Measurements from ENCODE around the gene ANXA8.

The ANXA8 gene

DNA sequence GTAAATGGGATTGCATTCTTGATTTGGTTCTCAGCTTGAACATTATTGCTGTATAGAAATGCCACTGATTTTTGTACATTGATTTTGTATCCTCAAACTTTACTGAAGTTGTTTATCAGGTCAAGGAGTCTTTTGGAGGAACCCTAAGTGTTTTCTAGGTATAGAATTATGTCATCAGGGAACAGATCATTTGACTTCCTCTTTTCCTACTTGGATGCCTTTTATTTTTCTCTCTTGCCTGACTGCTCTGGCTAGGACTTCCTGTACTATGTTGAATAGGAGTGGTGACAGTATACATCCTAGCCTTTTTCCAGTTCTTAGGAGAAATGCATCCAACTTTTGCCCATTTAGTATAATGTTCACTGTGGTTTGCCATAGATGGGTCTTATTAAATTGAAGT is 48.8 kb downstream of the ANXA8 start:
- Histone ChIP-seq H3K36me3 (no peaks in the 10 kb centered on the region), H3K27me3 (no peaks in the 10 kb centered on the region), H3K4me3 (ENCODE audit: low read depth, low read length) (no peak overlapping the region), H3K9me3 (no peaks in the 10 kb centered on the region), H3K4me1 (no peaks in the 10 kb centered on the region)
- DNase-seq = no peak
- TF ChIP-seq, protein P1, sequence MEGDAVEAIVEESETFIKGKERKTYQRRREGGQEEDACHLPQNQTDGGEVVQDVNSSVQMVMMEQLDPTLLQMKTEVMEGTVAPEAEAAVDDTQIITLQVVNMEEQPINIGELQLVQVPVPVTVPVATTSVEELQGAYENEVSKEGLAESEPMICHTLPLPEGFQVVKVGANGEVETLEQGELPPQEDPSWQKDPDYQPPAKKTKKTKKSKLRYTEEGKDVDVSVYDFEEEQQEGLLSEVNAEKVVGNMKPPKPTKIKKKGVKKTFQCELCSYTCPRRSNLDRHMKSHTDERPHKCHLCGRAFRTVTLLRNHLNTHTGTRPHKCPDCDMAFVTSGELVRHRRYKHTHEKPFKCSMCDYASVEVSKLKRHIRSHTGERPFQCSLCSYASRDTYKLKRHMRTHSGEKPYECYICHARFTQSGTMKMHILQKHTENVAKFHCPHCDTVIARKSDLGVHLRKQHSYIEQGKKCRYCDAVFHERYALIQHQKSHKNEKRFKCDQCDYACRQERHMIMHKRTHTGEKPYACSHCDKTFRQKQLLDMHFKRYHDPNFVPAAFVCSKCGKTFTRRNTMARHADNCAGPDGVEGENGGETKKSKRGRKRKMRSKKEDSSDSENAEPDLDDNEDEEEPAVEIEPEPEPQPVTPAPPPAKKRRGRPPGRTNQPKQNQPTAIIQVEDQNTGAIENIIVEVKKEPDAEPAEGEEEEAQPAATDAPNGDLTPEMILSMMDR (IDR thresholded peaks at IDR 0.05; ENCODE audit: low read depth, low read length) = no peak

DNA sequence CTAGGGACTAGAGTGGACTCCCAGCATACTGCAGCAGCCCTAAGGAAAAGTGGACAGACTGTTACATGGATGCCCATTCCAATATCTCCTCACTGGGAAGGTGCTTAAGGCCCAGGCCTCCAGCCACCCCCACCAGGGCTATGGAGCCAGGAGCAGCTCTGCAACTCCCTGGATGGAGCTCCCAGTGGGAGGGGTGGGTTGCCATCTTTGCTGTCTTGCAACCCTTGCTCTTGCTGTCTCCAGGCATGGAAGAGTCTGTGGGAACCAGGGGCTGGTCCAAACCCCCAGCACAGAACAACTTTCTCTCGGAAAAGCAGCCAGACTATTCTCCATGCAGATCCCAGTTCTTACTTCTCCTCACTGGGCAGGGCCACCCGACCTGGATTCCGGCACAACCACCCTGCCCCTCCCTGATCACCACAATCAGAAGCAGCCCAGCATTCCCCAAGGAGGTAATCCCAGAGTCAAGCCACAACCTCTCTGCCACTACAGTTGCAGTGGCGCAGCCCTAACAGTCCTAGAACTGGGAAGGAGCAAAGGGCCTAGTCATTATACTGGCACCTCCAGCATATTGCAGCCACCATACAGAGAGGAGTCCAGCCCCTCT is 58.0 kb downstream of the ANXA8 start:
- Histone ChIP-seq H3K4me3 (ENCODE audit: low read depth, low read length) (no peak overlapping the region), H3K4me1 (no peaks in the 10 kb centered on the region), H3K36me3 (no peaks in the 10 kb centered on the region), H3K9me3 (no peaks in the 10 kb centered on the region), H3K27me3 (no peaks in the 10 kb centered on the region)
- TF ChIP-seq, protein P1 (IDR thresholded peaks at IDR 0.05; ENCODE audit: low read depth, low read length) = no peak
- no peak for DNase-seq

DNA sequence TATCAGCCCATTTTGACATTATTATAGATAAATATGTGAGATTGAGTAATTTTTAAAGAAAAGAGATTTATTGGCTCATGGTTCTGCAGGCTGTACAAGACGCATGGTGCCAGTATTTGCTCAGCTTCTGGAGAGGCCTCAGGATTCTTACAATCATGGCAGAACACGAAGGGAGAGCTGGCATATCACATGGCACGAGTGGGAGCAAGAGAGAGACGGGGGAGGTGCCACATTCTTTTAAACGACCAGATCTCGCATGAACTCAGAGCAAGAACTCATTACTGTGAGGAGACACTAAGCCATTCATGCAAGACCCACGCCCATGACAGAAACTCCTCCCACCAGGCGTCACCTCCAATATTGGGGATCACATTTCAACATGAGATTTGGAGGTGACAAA is 59.7 kb downstream of the ANXA8 start:
- Histone ChIP-seq H3K27me3 (no peaks in the 10 kb centered on the region), H3K4me3 (ENCODE audit: low read depth, low read length) (no peak overlapping the region), H3K4me1 (no peaks in the 10 kb centered on the region), H3K36me3 (no peaks in the 10 kb centered on the region), H3K9me3 (no peaks in the 10 kb centered on the region)
- DNase-seq = no peak
- TF ChIP-seq, protein P1 (IDR thresholded peaks at IDR 0.05; ENCODE audit: low read depth, low read length) = no peak

DNA sequence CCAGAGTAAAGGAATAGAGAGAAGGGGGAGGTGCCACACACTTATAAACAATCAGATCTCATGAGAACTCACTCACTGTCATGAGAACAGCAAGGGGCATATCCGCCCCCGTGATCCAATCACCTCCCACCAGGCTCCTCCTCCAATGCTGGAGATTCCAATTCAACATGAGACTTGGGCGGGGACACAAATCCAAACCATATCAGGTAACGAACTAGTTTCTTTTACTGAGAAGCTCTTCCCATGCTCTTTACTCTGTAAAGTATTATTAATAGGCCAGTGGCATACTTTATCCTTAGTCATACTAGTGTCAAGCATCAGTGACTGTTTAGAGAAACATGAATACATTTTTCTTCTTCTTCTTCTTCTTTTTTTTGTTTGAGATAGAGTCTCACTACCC is 60.4 kb downstream of the ANXA8 start:
- no peaks in the 10 kb centered on the region for H3K27me3 ChIP-seq
- DNase-seq = no peak

DNA sequence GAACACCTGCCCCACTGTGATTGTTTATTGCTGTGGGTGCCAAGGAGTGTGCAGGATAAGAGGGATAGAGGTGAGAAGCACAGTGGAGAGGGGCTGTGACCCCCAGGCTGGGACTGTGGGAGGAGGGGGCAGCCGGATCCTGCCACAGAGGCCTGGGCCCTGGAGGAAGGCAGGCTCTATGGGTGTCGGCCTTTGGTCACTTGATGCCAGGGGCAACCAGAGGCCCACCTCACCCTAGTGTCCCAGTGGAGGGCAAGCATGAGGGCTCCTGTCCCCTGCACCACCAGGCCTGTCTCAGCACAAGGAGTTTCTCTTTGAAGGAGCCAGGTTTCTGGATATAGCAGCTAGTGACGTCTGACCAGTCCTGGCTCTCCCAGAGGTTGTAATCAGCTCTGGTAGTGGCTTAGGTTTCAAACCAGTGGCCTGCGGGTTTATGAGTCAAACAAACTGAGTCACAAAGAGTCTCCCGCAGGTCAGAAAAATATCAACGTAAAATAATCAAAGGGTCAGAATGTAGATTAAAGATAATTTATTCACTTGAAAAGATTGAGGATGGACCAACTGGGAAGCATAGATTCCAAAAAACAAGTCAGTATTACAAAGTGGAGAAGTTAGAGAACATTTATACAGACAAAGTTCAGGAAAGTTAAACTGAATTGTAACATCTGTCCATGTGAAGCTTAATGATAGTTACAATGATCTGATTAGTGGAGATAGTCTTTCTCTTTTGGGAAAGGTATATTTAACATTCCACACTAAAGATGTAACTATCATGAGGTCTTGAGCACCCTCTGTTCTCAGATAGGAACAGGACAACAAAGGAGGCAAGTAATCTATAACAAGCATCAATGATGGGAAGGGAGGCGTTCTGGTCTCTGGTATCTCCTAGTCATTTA is 62.6 kb downstream of the ANXA8 start:
- no peaks in the 10 kb centered on the region for H3K9me3 ChIP-seq
- DNase-seq = no peak
- H3K4me3 ChIP-seq (ENCODE audit: low read depth, low read length) = no peak overlapping the region
- no peaks in the 10 kb centered on the region for H3K36me3 ChIP-seq
- H3K4me1 ChIP-seq = no peaks in the 10 kb centered on the region
- TF ChIP-seq, protein P1 (IDR thresholded peaks at IDR 0.05; ENCODE audit: low read depth, low read length) = no peak
- H3K27me3 ChIP-seq = no peaks in the 10 kb centered on the region

More for the DNA sequence above, 60.4 kb downstream of the ANXA8 start:
- no peak overlapping the region for H3K4me3 ChIP-seq (ENCODE audit: low read depth, low read length)
- H3K9me3 ChIP-seq = no peaks in the 10 kb centered on the region
- TF ChIP-seq, protein P1 (IDR thresholded peaks at IDR 0.05; ENCODE audit: low read depth, low read length) = no peak
- no peaks in the 10 kb centered on the region for H3K36me3 ChIP-seq
- H3K4me1 ChIP-seq = no peaks in the 10 kb centered on the region
